ENCODE results near the gene TBP.
"Not testable (repeated sequence)": the region's sequence is repeated elsewhere in the genome, so short reads cannot be mapped to it uniquely, and the experiment has no call there.

The TBP gene

GRCh38 chr6:170522565-170523183 is 31.5 kb upstream of the TBP start:
- TF ChIP-seq TAF1 (IDR thresholded peaks at IDR 0.05; ENCODE audit: borderline replicate concordance, low read depth, low read length) (no peak), POLR2A (IDR thresholded peaks at IDR 0.05; ENCODE audit: low read depth, low read length) (no peak), POLR2AphosphoS5 (IDR thresholded peaks at IDR 0.05; ENCODE audit: low read depth, low read length) (no peak)
- no peak for DNase-seq (ENCODE audit: insufficient read length)
- no peak for FAIRE-seq

GRCh38 chr6:170523256-170524171 is 30.7 kb upstream of the TBP start:
- DNase-seq (ENCODE audit: insufficient read length), result no peak
- FAIRE-seq, result no peak
- TF ChIP-seq POLR2A (IDR thresholded peaks at IDR 0.05; ENCODE audit: low read depth, low read length), result no peak

DNA sequence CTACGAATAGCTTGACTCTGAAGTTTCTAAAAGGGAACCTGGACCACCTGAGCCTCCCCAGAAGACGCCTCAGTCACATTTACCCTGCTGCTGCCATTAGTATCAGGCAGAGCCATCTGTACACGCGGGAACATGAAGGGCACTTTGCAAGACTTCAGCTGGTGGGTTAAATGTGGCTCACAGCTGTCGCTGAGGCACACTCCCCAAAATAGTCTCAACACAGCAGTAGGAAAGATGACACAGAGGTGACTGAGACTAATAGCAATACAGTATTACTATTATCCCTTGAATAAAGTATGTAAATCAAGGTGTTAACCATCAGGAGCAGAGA is 30.0 kb upstream of the TBP start:
- DNase-seq (ENCODE audit: insufficient read length), result no peak
- no peak for FAIRE-seq
- TF ChIP-seq TAF1 (IDR thresholded peaks at IDR 0.05; ENCODE audit: borderline replicate concordance, low read depth, low read length) (no peak), POLR2A (IDR thresholded peaks at IDR 0.05; ENCODE audit: low read depth, low read length) (no peak), POLR2AphosphoS5 (IDR thresholded peaks at IDR 0.05; ENCODE audit: low read depth, low read length) (no peak)

- TF ChIP-seq POLR2AphosphoS5 (IDR thresholded peaks at IDR 0.05; ENCODE audit: low read depth, low read length) (no peak), POLR2A (IDR thresholded peaks at IDR 0.05; ENCODE audit: low read depth, low read length) (no peak), TAF1 (IDR thresholded peaks at IDR 0.05; ENCODE audit: borderline replicate concordance, low read depth, low read length) (no peak)
- FAIRE-seq (no peak), DNase-seq (ENCODE audit: insufficient read length) (no peak)
Observed at GRCh38 chr6:170525795-170526194, 28.4 kb upstream of the TBP start.

DNA sequence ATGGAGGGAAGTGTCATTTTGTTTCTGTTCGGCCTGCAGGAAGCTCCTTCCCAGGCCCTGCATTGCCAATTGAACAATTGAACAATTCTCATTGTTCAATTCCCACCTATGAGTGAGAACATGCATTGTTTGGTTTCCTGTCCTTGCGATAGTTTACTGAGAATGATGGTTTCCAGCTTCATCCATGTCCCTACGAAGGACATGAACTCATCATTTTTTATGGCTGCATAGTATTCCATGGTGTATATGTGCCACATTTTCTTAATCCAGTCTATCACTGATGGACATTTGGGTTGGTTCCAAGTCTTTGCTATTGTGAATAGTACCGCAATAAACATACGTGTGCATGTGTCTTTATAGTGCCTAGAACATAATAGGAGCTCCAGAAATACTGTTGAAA is 26.2 kb upstream of the TBP start:
- not testable (repeated sequence) for DNase-seq (ENCODE audit: insufficient read length); FAIRE-seq

- DNase-seq (ENCODE audit: insufficient read length) (peak; percentile 27), FAIRE-seq (peak; percentile 58)
- TF ChIP-seq POLR2A (IDR thresholded peaks at IDR 0.05; ENCODE audit: low read depth, low read length), result no peak
- TF ChIP-seq TAF1 (IDR thresholded peaks at IDR 0.05; ENCODE audit: borderline replicate concordance, low read depth, low read length), result no peak
- no peak for TF ChIP-seq POLR2AphosphoS5 (IDR thresholded peaks at IDR 0.05; ENCODE audit: low read depth, low read length)
Observed at GRCh38 chr6:170529839-170530469, 24.2 kb upstream of the TBP start.

GRCh38 chr6:170532867-170533488 is 21.2 kb upstream of the TBP start:
- no peak for FAIRE-seq
- TF ChIP-seq POLR2A (IDR thresholded peaks at IDR 0.05; ENCODE audit: low read depth, low read length) (no peak), POLR2AphosphoS5 (IDR thresholded peaks at IDR 0.05; ENCODE audit: low read depth, low read length) (no peak), TAF1 (IDR thresholded peaks at IDR 0.05; ENCODE audit: borderline replicate concordance, low read depth, low read length) (no peak)

GRCh38 chr6:170533792-170534191 is 20.4 kb upstream of the TBP start:
- no peak for DNase-seq (ENCODE audit: insufficient read length)
- TF ChIP-seq POLR2A (IDR thresholded peaks at IDR 0.05; ENCODE audit: low read depth, low read length) (no peak), POLR2AphosphoS5 (IDR thresholded peaks at IDR 0.05; ENCODE audit: low read depth, low read length) (peak; percentile 65; the same call in 1 of the 2 replicates), TAF1 (IDR thresholded peaks at IDR 0.05; ENCODE audit: borderline replicate concordance, low read depth, low read length) (no peak)
- no peak for FAIRE-seq

More at GRCh38 chr6:170532867-170533488, 21.2 kb upstream of the TBP start:
- no peak for DNase-seq (ENCODE audit: insufficient read length)

DNA sequence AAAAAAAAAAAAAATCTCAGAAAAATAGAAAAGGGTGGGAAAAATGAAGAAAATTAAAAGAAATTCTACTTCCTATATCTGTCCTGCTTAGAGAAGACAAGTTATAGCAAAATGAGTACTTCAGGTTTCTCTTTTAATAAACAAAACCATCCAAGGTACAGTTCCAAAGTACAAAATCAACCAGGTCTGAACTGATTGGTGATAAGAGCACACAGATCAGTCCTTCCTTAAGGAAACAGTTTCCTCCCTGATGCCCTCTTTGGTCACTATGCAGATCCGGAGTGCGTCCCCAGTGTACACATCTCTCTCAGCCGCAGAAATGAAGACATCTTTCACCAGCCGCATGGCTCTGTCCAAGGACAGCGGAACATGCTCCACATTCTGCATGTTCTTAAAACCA is 19.2 kb upstream of the TBP start:
- DNase-seq (ENCODE audit: insufficient read length) (no peak), FAIRE-seq (no peak)
- no peak for TF ChIP-seq POLR2A (IDR thresholded peaks at IDR 0.05; ENCODE audit: low read depth, low read length)
- TF ChIP-seq TAF1 (IDR thresholded peaks at IDR 0.05; ENCODE audit: borderline replicate concordance, low read depth, low read length), result no peak
- no peak for TF ChIP-seq POLR2AphosphoS5 (IDR thresholded peaks at IDR 0.05; ENCODE audit: low read depth, low read length)

DNA sequence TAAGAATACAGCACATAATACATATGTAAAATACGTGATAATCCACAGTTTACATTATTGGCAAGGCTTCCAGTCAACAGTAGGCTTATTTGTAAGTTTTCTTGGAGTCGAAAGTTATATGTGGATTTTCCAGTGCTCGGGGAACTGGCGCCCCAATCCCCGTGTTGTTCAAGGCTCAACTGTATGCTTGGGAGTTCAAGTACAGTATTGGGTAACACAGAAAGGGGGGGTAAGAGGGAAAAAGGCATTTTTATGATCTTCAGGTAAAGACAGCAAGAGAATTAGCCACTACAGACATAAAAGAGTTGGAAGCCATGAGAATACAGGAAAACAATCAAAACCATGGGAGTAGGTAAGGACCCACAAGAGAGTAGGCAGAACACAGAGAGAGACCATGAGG is 17.5 kb upstream of the TBP start:
- no peak for DNase-seq (ENCODE audit: insufficient read length)
- no peak for FAIRE-seq

DNA sequence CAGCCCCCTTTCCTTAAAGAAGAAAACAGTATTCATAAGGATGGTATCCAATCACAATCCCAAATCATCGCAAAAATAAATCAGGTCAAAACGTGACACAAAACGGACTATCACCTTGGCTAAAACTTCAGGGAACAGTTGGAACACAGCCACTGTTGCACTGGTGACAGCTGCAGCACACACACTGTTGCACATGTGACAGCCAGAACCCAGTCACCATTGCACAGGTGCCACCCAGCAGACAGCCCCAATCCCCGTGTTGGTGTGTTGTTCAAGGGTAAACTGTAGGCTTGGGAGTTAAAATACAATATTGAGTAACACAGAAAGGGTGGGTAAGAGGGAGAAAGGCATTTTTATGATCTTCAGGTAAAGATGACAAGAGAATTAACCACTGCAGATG is 16.8 kb upstream of the TBP start:
- no peak for FAIRE-seq
- TF ChIP-seq TAF1 (IDR thresholded peaks at IDR 0.05; ENCODE audit: borderline replicate concordance, low read depth, low read length) (no peak), POLR2AphosphoS5 (IDR thresholded peaks at IDR 0.05; ENCODE audit: low read depth, low read length) (no peak), POLR2A (IDR thresholded peaks at IDR 0.05; ENCODE audit: low read depth, low read length) (no peak)
- no peak for DNase-seq (ENCODE audit: insufficient read length)

More for the DNA sequence above, 17.5 kb upstream of the TBP start:
- TF ChIP-seq TAF1 (IDR thresholded peaks at IDR 0.05; ENCODE audit: borderline replicate concordance, low read depth, low read length) (no peak), POLR2AphosphoS5 (IDR thresholded peaks at IDR 0.05; ENCODE audit: low read depth, low read length) (no peak), POLR2A (IDR thresholded peaks at IDR 0.05; ENCODE audit: low read depth, low read length) (no peak)

All from GM12892 (cell line).